HUES6 (cell line): Measurements from ENCODE around the gene ATP8A2.
"Not testable (repeated sequence)": the region's sequence is repeated elsewhere in the genome, so short reads cannot be mapped to it uniquely, and the experiment has no call there.

ENCODE experiments used
- H3K27ac ChIP-seq: 2 replicates; pipeline ENCODE4 v1.7.0; 2013; ENCODE audit warnings: low read depth, mild to moderate bottlenecking, low read length, inconsistent platforms
- H3K27me3 ChIP-seq: 2 replicates; pipeline ENCODE4 v1.6.1; 2013; ENCODE audit warnings: low read length; ENCODE audit not compliant: control insufficient read depth, insufficient read depth
- H3K36me3 ChIP-seq: 2 replicates; pipeline ENCODE4 v1.6.1; 2013; ENCODE audit warnings: low read length; ENCODE audit not compliant: control insufficient read depth, insufficient read depth
- H3K4me1 ChIP-seq: 2 replicates; pipeline ENCODE4 v1.6.1; 2013; ENCODE audit warnings: low read length; ENCODE audit not compliant: control insufficient read depth, insufficient read depth
- H3K4me3 ChIP-seq: 2 replicates; pipeline ENCODE4 v1.5.1; 2013; ENCODE audit warnings: low read depth, low read length
- H3K9ac ChIP-seq: one replicate; pipeline ENCODE4 v1.6.1; 2013; ENCODE audit warnings: mild to moderate bottlenecking, low read length
- H3K9me3 ChIP-seq: 2 replicates; pipeline ENCODE4 v1.6.1; 2013; ENCODE audit warnings: low read depth, low read length; ENCODE audit not compliant: control insufficient read depth, insufficient read depth

ATP8A2 gene

DNA sequence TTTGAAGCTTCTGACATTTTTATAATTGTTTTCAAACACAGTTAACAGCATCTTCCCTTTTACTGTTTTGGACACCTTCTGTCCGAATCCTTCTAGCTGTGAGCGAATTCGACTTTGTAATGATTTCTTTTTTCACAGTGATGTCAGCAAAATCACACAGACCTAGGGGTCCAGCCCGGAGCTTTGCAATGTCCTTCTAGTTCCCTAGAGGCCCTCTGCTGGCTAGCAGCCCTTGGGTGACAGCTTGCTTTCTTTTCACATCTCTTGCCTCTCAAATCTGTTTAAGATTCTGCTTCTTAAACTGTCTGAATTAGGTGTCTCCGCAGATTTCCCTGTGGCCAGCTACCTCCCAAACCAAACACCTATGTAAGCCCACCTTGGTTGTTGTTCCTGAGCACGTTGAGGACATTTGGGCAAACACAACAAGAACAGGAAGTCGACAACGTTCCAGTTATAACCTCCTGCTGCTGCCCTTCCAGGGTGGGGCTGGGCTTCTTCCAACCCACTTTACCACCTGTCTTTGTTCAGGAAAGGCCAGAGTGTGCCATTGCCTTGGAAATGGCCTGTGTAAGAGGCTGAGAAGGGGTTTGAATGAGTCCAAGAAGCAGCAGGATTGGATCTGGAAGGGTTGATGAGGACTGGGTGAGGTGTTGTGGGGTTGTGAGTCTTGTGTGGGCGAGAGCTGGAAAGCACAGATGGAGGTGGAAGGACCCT lies 123.1 kb downstream of the ATP8A2 start:
- Histone ChIP-seq H3K4me3 (no peak overlapping the region), H3K9me3 (no peaks in the 10 kb centered on the region)

DNA sequence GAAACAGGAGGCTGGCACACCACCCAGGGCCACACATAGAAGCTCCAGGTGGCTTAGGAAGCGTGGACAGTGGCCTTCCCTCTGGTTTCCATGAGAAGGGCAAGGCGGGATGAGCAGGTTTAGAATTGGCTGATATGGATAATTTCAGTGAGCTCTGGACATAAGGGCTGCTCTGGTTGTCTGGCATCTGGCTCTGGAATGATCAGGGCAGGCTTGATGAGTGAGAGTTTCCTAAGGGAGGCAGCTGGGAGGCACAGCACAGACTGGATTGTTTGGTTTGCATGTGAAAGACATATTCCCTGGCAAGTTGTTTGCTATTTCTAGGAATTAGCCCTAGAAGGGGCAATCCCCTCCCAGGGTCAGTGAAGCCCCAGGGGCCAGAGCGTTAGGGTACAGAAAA lies 129.5 kb downstream of the ATP8A2 start:
- H3K9me3 ChIP-seq, result no peaks in the 10 kb centered on the region
- H3K27me3 ChIP-seq, result no peaks in the 10 kb centered on the region
- no peak overlapping the region for H3K27ac ChIP-seq
- H3K36me3 ChIP-seq, result no peaks in the 10 kb centered on the region
- no peaks in the 10 kb centered on the region for H3K4me1 ChIP-seq
- no peak overlapping the region for H3K9ac ChIP-seq
- H3K4me3 ChIP-seq, result no peak overlapping the region

More for the DNA sequence above, 123.1 kb downstream of the ATP8A2 start:
- no peak overlapping the region for H3K27ac ChIP-seq
- no peaks in the 10 kb centered on the region for H3K4me1 ChIP-seq
- H3K27me3 ChIP-seq, result no peaks in the 10 kb centered on the region
- no peaks in the 10 kb centered on the region for H3K36me3 ChIP-seq
- H3K9ac ChIP-seq, result no peak overlapping the region

DNA sequence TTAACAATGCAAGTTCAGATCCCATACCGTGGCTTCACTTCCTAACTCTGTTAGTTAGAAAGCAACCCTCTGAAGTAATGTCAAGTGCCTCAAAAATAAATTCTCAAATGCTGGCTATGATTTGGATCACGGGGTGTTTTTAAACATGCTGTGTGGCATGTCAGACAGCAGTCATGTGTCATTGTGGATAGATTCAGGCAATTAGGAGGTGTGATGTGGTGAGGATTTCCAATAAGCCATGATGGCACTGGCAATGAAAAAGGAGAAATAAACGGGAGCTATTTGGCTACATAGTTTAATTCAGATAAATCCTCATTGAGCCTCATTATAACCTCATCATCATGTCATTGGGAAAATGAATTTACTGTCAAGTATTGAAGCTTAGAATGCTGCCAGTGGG lies 130.3 kb downstream of the ATP8A2 start:
- no peaks in the 10 kb centered on the region for H3K9me3 ChIP-seq
- no peaks in the 10 kb centered on the region for H3K4me1 ChIP-seq
- H3K27ac ChIP-seq, result no peak overlapping the region
- no peak overlapping the region for H3K4me3 ChIP-seq
- no peaks in the 10 kb centered on the region for H3K36me3 ChIP-seq
- no peaks in the 10 kb centered on the region for H3K27me3 ChIP-seq
- H3K9ac ChIP-seq, result no peak overlapping the region

DNA sequence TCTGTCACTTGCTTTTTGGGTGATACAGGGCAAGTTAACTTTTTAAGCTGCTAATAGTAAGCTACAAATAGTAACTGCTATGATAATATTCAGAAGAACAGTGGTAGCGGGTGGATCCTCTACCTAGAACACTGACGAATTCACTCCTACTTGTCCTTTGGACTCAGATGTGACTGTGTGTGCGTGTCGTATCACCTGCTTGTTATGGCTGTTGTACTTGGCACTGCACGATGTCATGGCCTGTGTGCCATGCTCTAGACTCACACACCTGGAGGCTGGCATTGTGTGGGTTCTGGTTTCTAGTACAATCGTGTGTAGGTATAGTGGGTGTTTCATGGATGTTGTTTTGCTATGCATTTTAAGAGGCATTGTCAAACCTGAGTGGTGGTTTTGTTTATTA lies 130.8 kb downstream of the ATP8A2 start:
- Histone ChIP-seq H3K27ac (no peak overlapping the region), H3K36me3 (no peaks in the 10 kb centered on the region), H3K9ac (no peak overlapping the region), H3K9me3 (no peaks in the 10 kb centered on the region), H3K27me3 (no peaks in the 10 kb centered on the region), H3K4me1 (no peaks in the 10 kb centered on the region), H3K4me3 (no peak overlapping the region)

DNA sequence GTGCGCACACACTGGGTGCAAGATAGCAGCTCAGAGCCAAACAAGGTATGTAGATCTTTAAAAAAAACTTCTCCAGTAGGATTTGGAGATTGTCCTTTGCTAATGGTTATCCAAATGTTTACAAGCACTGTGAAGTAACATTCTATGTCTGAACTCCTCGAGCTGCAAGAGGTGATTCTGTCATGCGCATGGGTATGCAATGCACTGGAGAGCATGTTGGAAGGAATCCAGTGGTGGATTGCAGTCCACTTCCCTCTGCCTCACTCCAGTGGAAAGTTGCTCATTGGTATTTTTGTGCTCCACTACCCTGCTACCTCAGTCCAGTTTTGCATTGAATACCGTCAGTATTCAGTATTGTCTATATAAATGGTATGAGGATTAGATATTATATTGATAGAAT lies 132.1 kb downstream of the ATP8A2 start:
- Histone ChIP-seq H3K4me1 (no peaks in the 10 kb centered on the region), H3K27me3 (no peaks in the 10 kb centered on the region), H3K9ac (no peak overlapping the region), H3K27ac (no peak overlapping the region), H3K36me3 (no peaks in the 10 kb centered on the region), H3K4me3 (no peak overlapping the region), H3K9me3 (no peaks in the 10 kb centered on the region)

DNA sequence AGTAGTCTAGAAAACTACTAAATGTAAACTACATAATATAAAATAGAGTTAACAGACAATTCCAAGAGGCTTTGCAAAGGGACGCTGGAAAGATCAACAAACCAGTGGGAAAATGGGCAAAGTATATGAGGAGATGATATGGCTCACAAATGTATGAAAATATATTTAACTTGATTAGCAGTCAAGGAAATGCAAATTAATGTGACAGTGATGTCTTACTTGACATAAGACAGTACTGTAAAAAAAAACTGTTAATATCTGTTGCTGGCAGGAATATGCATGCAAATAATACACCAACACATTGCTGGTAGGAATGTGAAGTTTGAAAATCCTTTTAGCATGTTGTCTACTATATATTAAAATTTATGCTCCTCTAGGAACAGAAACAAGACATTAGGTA lies 136.1 kb downstream of the ATP8A2 start:
- 0 out of 2 replicates have a peak, but pooled peaks cover 8% of the 10 kb centered on the region for H3K9me3 ChIP-seq
- no peak overlapping the region for H3K9ac ChIP-seq
- H3K27me3 ChIP-seq, result no peaks in the 10 kb centered on the region

DNA sequence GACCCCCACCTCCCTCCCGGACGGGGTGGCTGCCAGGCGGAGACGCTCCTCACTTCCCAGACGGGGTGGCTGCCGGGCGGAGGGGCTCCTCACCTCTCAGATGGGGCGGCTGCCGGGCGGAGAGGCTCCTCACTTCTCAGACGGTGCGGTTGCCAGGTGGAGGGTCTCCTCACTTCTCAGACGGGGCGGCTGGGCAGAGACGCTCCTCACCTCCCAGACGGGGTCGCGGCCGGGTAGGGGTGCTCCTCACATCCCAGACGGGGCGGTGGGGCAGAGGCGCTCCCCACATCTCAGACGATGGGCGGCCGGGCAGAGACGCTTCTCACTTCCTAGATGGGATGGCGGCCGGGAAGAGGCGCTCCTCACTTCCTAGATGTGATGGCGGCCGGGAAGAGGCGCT lies 141.3 kb downstream of the ATP8A2 start:
- H3K4me3 ChIP-seq, H3K9ac ChIP-seq, H3K9me3 ChIP-seq, H3K36me3 ChIP-seq, H3K27ac ChIP-seq, H3K4me1 ChIP-seq, H3K27me3 ChIP-seq: not testable (repeated sequence)

More for the DNA sequence above, 136.1 kb downstream of the ATP8A2 start:
- Histone ChIP-seq H3K4me3 (no peak overlapping the region), H3K4me1 (no peaks in the 10 kb centered on the region), H3K36me3 (no peaks in the 10 kb centered on the region), H3K27ac (no peak overlapping the region)

DNA sequence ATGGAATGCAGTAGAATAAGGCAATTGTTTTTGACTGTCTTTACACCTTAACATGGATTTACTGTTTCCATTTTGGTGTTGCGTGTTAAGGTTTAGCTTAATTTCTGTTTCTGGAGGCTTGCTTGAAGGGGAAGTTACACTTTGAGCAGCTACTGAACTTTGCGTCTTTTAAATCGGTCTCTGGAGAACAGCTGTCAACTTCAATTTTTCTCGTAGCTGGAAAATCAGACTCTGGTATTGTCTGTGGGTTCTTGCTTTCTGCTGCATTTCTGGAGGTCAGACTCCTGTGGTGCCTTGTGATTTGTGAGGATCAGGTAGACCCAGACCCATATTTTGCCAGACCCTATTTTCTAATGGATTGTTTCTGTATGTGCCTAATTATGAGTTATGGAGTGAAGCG lies 146.7 kb downstream of the ATP8A2 start:
- no peak overlapping the region for H3K4me3 ChIP-seq
- H3K36me3 ChIP-seq, result no peaks in the 10 kb centered on the region
- H3K27me3 ChIP-seq, result no peaks in the 10 kb centered on the region
- H3K4me1 ChIP-seq, result no peaks in the 10 kb centered on the region
- H3K9ac ChIP-seq, result no peak overlapping the region
- H3K9me3 ChIP-seq, result no peaks in the 10 kb centered on the region
- H3K27ac ChIP-seq, result no peak overlapping the region

DNA sequence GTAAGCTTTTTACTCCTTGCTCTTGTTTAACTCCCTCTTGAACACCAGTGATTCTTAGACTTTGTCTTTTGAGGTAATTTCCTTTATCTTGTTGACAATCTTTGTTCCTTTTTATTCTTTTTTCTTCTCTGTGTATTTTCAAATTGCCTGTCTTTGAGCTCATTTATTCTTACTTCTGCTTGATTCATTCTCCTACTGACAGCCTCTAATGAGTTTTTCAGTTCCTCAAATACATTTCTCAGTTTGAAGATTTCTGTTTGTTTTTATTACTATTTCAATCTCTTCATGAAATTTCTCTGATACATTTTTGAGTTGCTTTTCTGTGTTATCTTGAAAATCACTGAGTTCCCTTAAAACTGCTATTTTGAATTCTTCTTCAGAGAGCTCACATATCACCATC lies 154.1 kb downstream of the ATP8A2 start:
- no peak overlapping the region for H3K9ac ChIP-seq
- no peaks in the 10 kb centered on the region for H3K36me3 ChIP-seq
- no peaks in the 10 kb centered on the region for H3K27me3 ChIP-seq
- no peak overlapping the region for H3K4me3 ChIP-seq
- no peak overlapping the region for H3K27ac ChIP-seq
- H3K9me3 ChIP-seq, result 0 out of 2 replicates have a peak, but pooled peaks cover 3% of the 10 kb centered on the region
- H3K4me1 ChIP-seq, result no peaks in the 10 kb centered on the region

DNA sequence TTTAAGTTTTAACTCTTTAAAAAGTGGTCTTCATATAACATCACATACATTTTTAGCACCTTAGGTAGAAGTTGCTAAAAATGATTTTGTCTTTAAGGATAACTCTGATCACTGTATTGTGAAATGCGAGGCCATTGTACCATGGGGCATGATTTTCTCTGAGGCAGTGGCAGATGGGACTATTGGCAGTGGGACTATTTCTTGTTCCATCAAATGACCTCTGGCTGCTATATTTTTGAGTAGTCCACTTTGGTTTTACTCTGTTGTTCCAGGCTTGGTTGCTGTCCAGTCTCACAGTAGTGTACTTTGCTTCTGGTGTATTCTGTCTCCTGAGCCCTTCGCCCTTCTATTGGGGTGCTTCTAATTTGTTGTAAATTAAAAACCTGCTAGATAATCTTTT lies 156.5 kb downstream of the ATP8A2 start:
- Histone ChIP-seq H3K4me1 (no peaks in the 10 kb centered on the region), H3K4me3 (no peak overlapping the region), H3K9ac (no peak overlapping the region), H3K27me3 (no peaks in the 10 kb centered on the region), H3K36me3 (no peaks in the 10 kb centered on the region), H3K27ac (no peak overlapping the region), H3K9me3 (0 out of 2 replicates have a peak, but pooled peaks cover 3% of the 10 kb centered on the region)

DNA sequence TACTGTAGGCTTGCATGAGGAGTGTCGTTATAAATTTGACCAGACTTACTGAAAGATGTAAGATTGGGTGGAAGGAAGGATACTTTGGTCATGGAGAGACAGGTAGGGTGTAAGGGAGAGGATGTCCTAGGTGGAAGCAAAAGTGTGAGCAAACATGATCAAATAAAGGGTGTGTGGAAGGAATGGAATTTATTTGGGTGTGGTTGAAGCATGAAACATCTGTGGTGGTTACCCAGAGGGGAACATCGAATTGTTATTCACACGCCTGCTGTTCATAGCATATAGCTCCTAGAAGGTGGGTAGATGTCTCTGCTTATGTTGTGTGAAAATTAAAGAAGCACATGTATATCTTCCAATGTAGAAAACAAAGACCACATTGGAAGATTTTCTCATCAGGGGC lies 157.7 kb downstream of the ATP8A2 start:
- Histone ChIP-seq H3K4me1 (no peaks in the 10 kb centered on the region), H3K36me3 (no peaks in the 10 kb centered on the region), H3K27me3 (no peaks in the 10 kb centered on the region), H3K9ac (no peak overlapping the region), H3K27ac (no peak overlapping the region), H3K9me3 (0 out of 2 replicates have a peak, but pooled peaks cover 3% of the 10 kb centered on the region), H3K4me3 (no peak overlapping the region)
